Measurements from ENCODE around the gene FBLN1. TPM values are rescaled to one million over a fixed set of nuclear protein-coding genes. Genes with fewer than 3 reads are reported as not detected.

FBLN1 gene
- total and polyA plus RNA-seq, 2 of the 8 experiments (the other 6 are each of a cell fraction or from before 2014, with no cell fraction given) = 159 to 168 TPM

GRCh38 chr22:45507798-45508197, 5.1 kb downstream of the FBLN1 start:
- Histone ChIP-seq H3K56ac (replicated peaks; ENCODE audit: insufficient read length, low read depth, low read length) (no peak overlapping the region), H4K8ac (ENCODE audit: extremely low read depth, insufficient read depth, low read length) (peak overlapping the region; percentile 45; the same call in 1 of the 2 replicates), H3K27me3 (replicated peaks in 1 of 4; ENCODE audit: control insufficient read depth in 3 of 4, extremely low read depth in 1 of 4, insufficient read depth in 3 of 4, low read length in 3 of 4) (no peaks in the 10 kb centered on the region), H3K4me3 (ENCODE audit: extremely low read depth in 1 of 4, insufficient read depth in 2 of 4, low read depth in 3 of 4, low read length in 4 of 4) (no peak overlapping the region), H4K91ac (replicated peaks; ENCODE audit: insufficient read length, low read length) (no peak overlapping the region), H4K5ac (ENCODE audit: insufficient read length, low read depth, low read length) (no peak overlapping the region), H2BK120ac (replicated peaks; ENCODE audit: low read depth, low read length) (no peak overlapping the region), H3K23ac (ENCODE audit: insufficient read length) (no peak overlapping the region), H3K9me3 (ENCODE audit: insufficient read depth in 2 of 2, low read depth in 1 of 2, low read length in 1 of 2) (no peaks in the 10 kb centered on the region), H3K27ac (ENCODE audit: low read depth, low read length) (no peak overlapping the region), H2BK5ac (ENCODE audit: low read depth, low read length) (no peak overlapping the region), H3K23me2 (ENCODE audit: low read depth, low read length) (peaks cover 13% of the 10 kb centered on the region), H3K9ac (replicated peaks in 1 of 4; ENCODE audit: extremely low read depth in 1 of 4, low read depth in 3 of 4, low read length in 3 of 4) (no peak overlapping the region), H3K4ac (replicated peaks; ENCODE audit: insufficient read length, low read depth, low read length) (no peak overlapping the region), H3K18ac (ENCODE audit: extremely low read depth, low read length) (no peak overlapping the region), H3K4me2 (ENCODE audit: insufficient read depth in 1 of 2, low read depth in 2 of 2, low read length in 2 of 2) (no peak overlapping the region), H2BK15ac (ENCODE audit: low read length) (no peak overlapping the region), H2BK20ac (ENCODE audit: low read length) (no peak overlapping the region), H3K14ac (ENCODE audit: insufficient read length) (no peak overlapping the region), H3K36me3 (ENCODE audit: control insufficient read depth in 2 of 4, insufficient read depth in 4 of 4, low read length in 3 of 4) (peaks cover 0 to 5% (median 0%) of the 10 kb centered on the region in 4 experiments; a peak in 2 of 8 replicates), H3K79me2 (ENCODE audit: control insufficient read depth in 1 of 2, insufficient read depth in 2 of 2, low read length in 2 of 2) (peaks cover 15 to 69% of the 10 kb centered on the region in 2 experiments), H2AFZ (ENCODE audit: low read length) (no peak overlapping the region), H4K20me1 (replicated peaks in 1 of 2; ENCODE audit: control insufficient read depth in 1 of 2, insufficient read depth in 2 of 2, low read length in 2 of 2) (peaks cover 3 to 25% of the 10 kb centered on the region in 2 experiments), H3K79me1 (ENCODE audit: low read depth, low read length) (peaks cover 29% of the 10 kb centered on the region), H3K4me1 (replicated peaks in 1 of 4; ENCODE audit: control insufficient read depth in 3 of 4, insufficient read depth in 4 of 4, low read length in 3 of 4) (peaks cover 8 to 31% (median 20%) of the 10 kb centered on the region in 4 experiments), H2BK12ac (ENCODE audit: low read depth, low read length) (no peak overlapping the region), H2AK5ac (ENCODE audit: low read depth, low read length) (0 out of 2 replicates have a peak overlapping the region, but pooled peaks have one; percentile 90)
- ChIA-PET POLR2A (ENCODE audit: partially characterized antibody) (interaction anchor here (0.7 to 1.3 kb wide), 2 partner anchors 9 to 38 kb away, joined by 3 to 4 read pairs; no protein-coding TSS in a partner anchor), CTCF (ENCODE audit: partially characterized antibody) (interaction anchor here (1.2 kb wide), 1 partner anchor 31 kb away, joined by 3 read pairs; no protein-coding TSS in a partner anchor)
- no peak for DNase-seq (ENCODE audit: low read depth in 1 of 2, low spot score in 2 of 2)
- no peak for FAIRE-seq
- WGBS, 2 experiments (ENCODE audit: extremely low coverage in 1 of 2, insufficient coverage in 1 of 2, insufficient read length in 1 of 2, insufficient replicate concordance in 2 of 2, low coverage in 1 of 2, low lambda C conversion rate in 2 of 2, missing lambda C conversion rate in 1 of 2) = 93% methylated on average over 6 of the region's 6 CpGs; no CpG with 5 or more reads in 1 of the 2 experiments
- TF ChIP-seq SP4 (IDR thresholded peaks at IDR 0.05; ENCODE audit: low read length) = no peak
- TF ChIP-seq ASH2L (IDR thresholded peaks at IDR 0.05; ENCODE audit: low read length) = no peak
- TF ChIP-seq SP1 (IDR thresholded peaks at IDR 0.05; ENCODE audit: low read depth, low read length) = no peak
- TF ChIP-seq GABPA (IDR thresholded peaks at IDR 0.05; ENCODE audit: borderline replicate concordance, insufficient read depth, low read length) = no peak
- no peak for TF ChIP-seq SIN3A (conservative IDR thresholded peaks at IDR 0.05 in 1 of 2, IDR thresholded peaks at IDR 0.05 in 1 of 2; ENCODE audit: low read depth in 1 of 2, low read length in 2 of 2)
- no peak for TF ChIP-seq POU5F1 (IDR thresholded peaks at IDR 0.05; ENCODE audit: low read depth, low read length)
- no peak for TF ChIP-seq TAF1 (IDR thresholded peaks at IDR 0.05; ENCODE audit: low read depth, low read length)
- TF ChIP-seq E2F6 (IDR thresholded peaks at IDR 0.05) = no peak

All from H1 (cell line).